HEK293 (cell line): ENCODE data around the gene RPS6KA2.

Experiments used
- CTCF ChIA-PET: fragments of 350-600 bp; formaldehyde crosslinking; extraction: SDS; loops from one replicate; lab custom pipeline; 2021; ENCODE audit warnings: antibody characterized with exemption; lab: Yijun Ruan, JAX
- POLR2A ChIA-PET: fragments of 300-600 bp; formaldehyde crosslinking; extraction: SDS; loops from one replicate; lab custom pipeline; 2020; ENCODE audit warnings: antibody characterized with exemption, inconsistent platforms; lab: Yijun Ruan, JAX
- H3K27ac ChIP-seq: fragments of 200-500 bp; sonication (Bioruptor generic); 2 replicates; pipeline ENCODE4 v1.5.1; 2014; ENCODE audit warnings: low read depth, low read length, control low read depth, inconsistent platforms; ENCODE audit errors: extremely low read depth
- H3K36me3 ChIP-seq, 2 experiments: fragments of 200-500 bp in 1 of 2; sonication (Bioruptor generic) in 1 of 2; 1 replicate in 1 of 2; 2 replicates in 1 of 2; pipeline ENCODE4 v1.5.1; 2014 to 2017; ENCODE audit warnings: inconsistent platforms in 2 of 2, low read length in 2 of 2; ENCODE audit not compliant: control insufficient read depth in 2 of 2, insufficient read depth in 1 of 2
- H3K4me1 ChIP-seq: fragments of 200-500 bp; sonication (Bioruptor generic); 2 replicates; pipeline ENCODE4 v1.5.1; 2014; ENCODE audit warnings: mild to moderate bottlenecking, low read length, inconsistent platforms; ENCODE audit not compliant: control insufficient read depth, insufficient read depth
- H3K4me3 ChIP-seq: 2 replicates; pipeline ENCODE4 v1.5.1; 2011; ENCODE audit warnings: low read depth, mild to moderate bottlenecking, control low read depth, low read length, moderate library complexity
- H3K9me3 ChIP-seq: fragments of 200-500 bp; sonication (Bioruptor generic); 2 replicates; pipeline ENCODE4 v1.5.1; 2014; ENCODE audit warnings: low read depth, low read length, inconsistent platforms; ENCODE audit not compliant: control insufficient read depth, insufficient read depth
- GFI1B ChIP-seq: fragments of 450-650 bp; formaldehyde crosslinking; IDR thresholded peaks from 2 replicates; pipeline ENCODE4 v1.5.1; 2016; ENCODE audit warnings: missing biosample characterization, missing genetic modification characterization
- PRDM4 ChIP-seq: fragments of 450-650 bp; formaldehyde crosslinking; IDR thresholded peaks from 2 replicates; pipeline ENCODE4 v1.5.1; 2017; ENCODE audit warnings: missing biosample characterization, missing genetic modification characterization
- SALL2 ChIP-seq: fragments of 450-650 bp; formaldehyde crosslinking; IDR thresholded peaks from 2 replicates; pipeline ENCODE4 v1.5.0; 2017; ENCODE audit warnings: missing biosample characterization, mild to moderate bottlenecking, missing genetic modification characterization, borderline replicate concordance
- TCF7L2 ChIP-seq: IDR thresholded peaks from 2 replicates; pipeline ENCODE4 v1.6.1; 2011; ENCODE audit warnings: low read depth, mild to moderate bottlenecking, inconsistent platforms, low read length, moderate library complexity, borderline replicate concordance
- WT1 ChIP-seq: fragments of 450-650 bp; formaldehyde crosslinking; IDR thresholded peaks from 2 replicates; pipeline ENCODE4 v1.5.1; 2016; ENCODE audit warnings: missing biosample characterization, missing genetic modification characterization
- ZBTB10 ChIP-seq: fragments of 450-650 bp; formaldehyde crosslinking; IDR thresholded peaks from 2 replicates; pipeline ENCODE4 v1.5.1; 2016; ENCODE audit warnings: missing biosample characterization, missing genetic modification characterization
- ZBTB6 ChIP-seq: fragments of 450-650 bp; formaldehyde crosslinking; IDR thresholded peaks from 2 replicates; pipeline ENCODE4 v1.5.1; 2017; ENCODE audit warnings: missing biosample characterization, missing genetic modification characterization
- ZNF132 ChIP-seq: fragments of 450-650 bp; formaldehyde crosslinking; IDR thresholded peaks from 2 replicates; pipeline ENCODE4 v1.5.1; 2017; ENCODE audit warnings: missing biosample characterization, missing genetic modification characterization, borderline replicate concordance
- ZNF140 ChIP-seq: fragments of 450-650 bp; formaldehyde crosslinking; IDR thresholded peaks from 2 replicates; pipeline ENCODE4 v1.5.1; 2016; ENCODE audit warnings: missing biosample characterization, missing genetic modification characterization
- ZNF19 ChIP-seq: fragments of 450-650 bp; formaldehyde crosslinking; IDR thresholded peaks from 2 replicates; pipeline ENCODE4; 2016; ENCODE audit warnings: missing biosample characterization, missing genetic modification characterization, low read depth
- ZNF274 ChIP-seq, 2 experiments: fragments of 200-500 bp in 1 of 2; fragments of 450-650 bp in 1 of 2; sonication (Bioruptor generic) in 1 of 2; formaldehyde crosslinking in 1 of 2; IDR thresholded peaks; 2 replicates each; pipeline versions ENCODE4 v1.5.1 to v1.6.1; 2014 to 2016; ENCODE audit warnings: borderline replicate concordance in 1 of 2, inconsistent platforms in 1 of 2, low read length in 1 of 2, missing biosample characterization in 1 of 2, missing genetic modification characterization in 1 of 2
- ZNF513 ChIP-seq: fragments of 450-650 bp; IDR thresholded peaks from 2 replicates; pipeline ENCODE4 v1.5.1; 2018; ENCODE audit warnings: missing biosample characterization, missing genetic modification characterization
- ZNF544 ChIP-seq: fragments of 450-650 bp; formaldehyde crosslinking; IDR thresholded peaks from 2 replicates; pipeline ENCODE4 v1.5.0; 2017; ENCODE audit warnings: missing biosample characterization, missing genetic modification characterization
- ZNF561 ChIP-seq: fragments of 450-650 bp; IDR thresholded peaks from 2 replicates; pipeline ENCODE4 v1.5.1; 2018; ENCODE audit warnings: missing biosample characterization, missing genetic modification characterization, borderline replicate concordance
- ZNF596 ChIP-seq: fragments of 450-650 bp; IDR thresholded peaks from 2 replicates; pipeline ENCODE4 v1.5.0; 2018; ENCODE audit warnings: missing biosample characterization, mild to moderate bottlenecking, missing genetic modification characterization, moderate library complexity
- ZNF621 ChIP-seq: fragments of 450-650 bp; formaldehyde crosslinking; IDR thresholded peaks from 2 replicates; pipeline ENCODE4 v1.5.1; 2017; ENCODE audit warnings: missing biosample characterization, missing genetic modification characterization
- ZNF645 ChIP-seq: fragments of 450-650 bp; formaldehyde crosslinking; IDR thresholded peaks from 2 replicates; pipeline ENCODE4; 2016; ENCODE audit warnings: missing biosample characterization, missing genetic modification characterization
- ZNF701 ChIP-seq: fragments of 450-650 bp; formaldehyde crosslinking; IDR thresholded peaks from 2 replicates; pipeline ENCODE4 v1.5.1; 2016; ENCODE audit warnings: missing biosample characterization, missing genetic modification characterization
- ZNF768 ChIP-seq: fragments of 450-650 bp; formaldehyde crosslinking; IDR thresholded peaks from 2 replicates; pipeline ENCODE4 v1.5.1; 2018; ENCODE audit warnings: missing biosample characterization, mild to moderate bottlenecking, missing genetic modification characterization
- ZNF837 ChIP-seq: fragments of 450-650 bp; formaldehyde crosslinking; IDR thresholded peaks from 2 replicates; pipeline ENCODE4 v1.5.1; 2016; ENCODE audit warnings: missing biosample characterization, missing genetic modification characterization
- ZSCAN18 ChIP-seq: fragments of 450-650 bp; formaldehyde crosslinking; IDR thresholded peaks from 2 replicates; pipeline ENCODE4 v1.5.1; 2016; ENCODE audit warnings: missing biosample characterization, missing genetic modification characterization

Gene RPS6KA2

DNA sequence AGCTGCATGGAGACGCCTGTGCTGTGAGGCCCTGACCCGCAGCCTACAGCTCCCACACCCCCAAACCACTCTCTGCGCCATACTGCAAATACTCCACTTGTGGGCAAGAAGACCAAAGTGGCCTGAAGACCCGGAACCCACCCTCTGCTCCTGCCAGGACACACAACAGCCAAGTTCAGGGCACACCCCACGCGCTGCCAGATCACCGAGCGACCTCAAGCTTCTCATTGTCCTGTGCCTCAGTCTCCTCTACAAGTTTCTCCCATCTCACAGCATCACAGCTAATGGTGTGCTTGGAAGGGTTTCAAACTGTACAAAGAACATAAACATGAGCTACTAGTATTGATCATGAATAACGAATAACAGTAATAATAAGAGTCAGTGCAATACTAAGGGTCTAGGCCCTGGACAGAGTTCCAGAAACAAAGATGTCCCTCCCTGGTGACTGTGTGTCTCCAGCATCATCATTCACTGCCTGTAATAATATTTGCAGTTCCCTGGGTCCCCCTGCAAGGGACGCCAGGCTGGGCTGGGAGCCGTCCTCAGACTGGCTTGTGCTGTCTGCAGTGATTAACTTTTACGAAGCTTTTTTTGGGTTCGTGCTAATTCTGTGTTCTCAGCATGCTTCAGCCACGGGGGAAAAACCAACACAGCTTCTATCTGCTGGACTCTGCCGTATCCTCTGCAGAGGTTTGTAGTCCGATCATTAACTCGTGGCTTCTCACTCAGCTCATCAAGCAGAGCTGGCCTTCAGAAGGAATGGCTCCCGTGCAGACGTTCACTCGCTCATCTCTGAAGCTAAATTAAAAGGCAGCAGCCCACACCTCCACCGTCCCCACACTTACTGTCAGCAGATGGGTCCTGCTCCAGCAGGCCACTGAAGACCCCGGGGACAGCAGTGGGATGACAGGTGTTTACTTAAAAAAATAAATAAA lies 162.7 kb downstream of the RPS6KA2 start (continued):
- TF ChIP-seq ZNF132 (no peak), ZSCAN18 (no peak), ZNF561 (tag by site-specific recombination) (no peak), ZNF513 (tag by site-specific recombination) (no peak), TCF7L2 (no peak), WT1 (tag by site-specific recombination) (no peak)
- TF ChIP-seq, all 188 proteins: peak for 0

DNA sequence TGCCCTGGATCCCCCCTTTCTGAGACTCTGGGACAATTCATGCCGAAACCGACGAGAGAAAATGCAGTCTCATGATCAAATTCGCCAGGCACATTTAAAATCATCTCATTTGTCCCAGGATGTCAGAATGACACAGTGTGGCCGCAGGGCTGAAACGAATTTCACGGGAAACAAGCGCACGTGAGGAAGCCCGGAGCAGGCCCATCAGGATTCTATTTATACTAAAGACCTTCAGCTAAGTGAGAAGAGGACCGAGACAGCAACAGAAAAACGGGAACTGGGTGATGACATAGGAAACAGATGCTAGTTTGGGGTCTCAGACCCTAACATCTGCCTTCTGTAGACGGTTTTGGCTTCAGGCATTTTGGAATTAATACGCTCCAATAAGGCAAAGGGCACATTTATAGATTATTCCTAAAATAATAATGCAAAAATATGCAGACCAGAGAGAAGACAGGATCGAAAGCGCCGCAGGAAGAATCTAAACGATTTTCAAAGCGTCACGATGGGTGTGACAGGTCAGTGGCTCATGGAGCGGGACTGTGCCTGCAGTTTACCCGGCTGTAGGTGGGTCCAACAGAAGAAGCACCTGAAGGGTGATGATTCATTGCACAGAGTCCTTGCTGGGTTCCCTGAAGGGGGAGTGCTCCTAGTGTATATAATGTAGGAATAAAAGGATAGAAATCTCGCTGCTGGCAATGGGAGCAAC lies 163.5 kb downstream of the RPS6KA2 start:
- H3K4me1 ChIP-seq = no peaks in the 10 kb centered on the region
- no peak overlapping the region for H3K4me3 ChIP-seq
- no peaks in the 10 kb centered on the region for H3K9me3 ChIP-seq
- ChIA-PET POLR2A (no interaction called here), CTCF (interaction anchor here (0.6 kb wide), 1 partner anchor 24 kb away, joined by 3 read pairs; no protein-coding TSS in a partner anchor)
- H3K27ac ChIP-seq = no peak overlapping the region
- peaks cover 0 to 4% of the 10 kb centered on the region in 2 experiments; a peak in 1 of 3 replicates for H3K36me3 ChIP-seq
- TF ChIP-seq SALL2 (tag by site-specific recombination) = no peak
- TF ChIP-seq ZBTB10 (tag by site-specific recombination) = no peak
- TF ChIP-seq ZNF596 (tag by site-specific recombination) = no peak
- TF ChIP-seq ZNF701 (tag by site-specific recombination) = no peak
- no peak for TF ChIP-seq ZNF19 (tag by site-specific recombination)
- TF ChIP-seq ZNF768 = no peak
- TF ChIP-seq ZNF837 (tag by site-specific recombination) = no peak
- TF ChIP-seq GFI1B = no peak
- TF ChIP-seq ZBTB6 (tag by site-specific recombination) = no peak
- no peak for TF ChIP-seq ZNF140 (tag by site-specific recombination)
- no peak for TF ChIP-seq ZNF645 (tag by site-specific recombination)
- no peak for TF ChIP-seq ZNF621 (tag by site-specific recombination)
- no peak for TF ChIP-seq ZNF544 (tag by site-specific recombination)
- no peak for TF ChIP-seq ZNF274 (IDR thresholded peaks at IDR 0.05; ENCODE audit: low read length)
- no peak for TF ChIP-seq ZNF274 (tag by site-specific recombination; IDR thresholded peaks at IDR 0.05; ENCODE audit: borderline replicate concordance)
- no peak for TF ChIP-seq PRDM4 (tag by site-specific recombination)
